Tibial artery (tissue), 4 donors: ENCODE results near the gene KREMEN2.

Source experiments
- DNase-seq, 2 donors: peaks; one replicate each; pipeline ENCODE4 v3.0.0-alpha.2; 2019
- H3K27ac ChIP-seq, 2 donors: fragments of 200-600 bp; sonication (generic) in 1 of 2; 1 replicate in 1 of 2; 2 replicates in 1 of 2; pipeline ENCODE4 v1.5.1; 2018 to 2019; ENCODE audit warnings: mild to moderate bottlenecking in 1 of 2
- H3K27me3 ChIP-seq, 2 donors: fragments of 200-600 bp; sonication (generic) in 1 of 2; one replicate each; pipeline versions ENCODE4 v1.5.1 to v1.6.0; 2016 to 2019
- H3K36me3 ChIP-seq, 3 donors: fragments of 200-600 bp; sonication (generic) in 2 of 3; one replicate each; pipeline ENCODE4 v1.5.1; 2016 to 2019; ENCODE audit warnings: mild to moderate bottlenecking in 2 of 3
- H3K4me1 ChIP-seq, 4 donors: fragments of 200-600 bp; sonication (generic) in 2 of 4; 1 replicate in 3 of 4; 2 replicates in 1 of 4; pipeline ENCODE4 v1.5.1; 2016 to 2019
- H3K4me3 ChIP-seq, 2 donors: fragments of 200-600 bp; sonication (generic) in 1 of 2; 1 replicate in 1 of 2; 2 replicates in 1 of 2; pipeline ENCODE4 v1.5.1; 2018 to 2019; ENCODE audit warnings: mild to moderate bottlenecking in 2 of 2
- H3K9me3 ChIP-seq, 3 donors: fragments of 200-600 bp; sonication (generic) in 1 of 3; one replicate each; pipeline ENCODE4 v1.5.1; 2016 to 2019
- CTCF ChIP-seq, 2 experiments: fragments of 200-600 bp in 1 of 2; fragments of 450-650 bp in 1 of 2; IDR thresholded peaks; one replicate each; pipeline ENCODE4 v1.5.1; 2017 to 2019; ENCODE audit warnings: antibody characterized with exemption in 2 of 2, mild to moderate bottlenecking in 1 of 2, moderate library complexity in 1 of 2
- intact Hi-C: fragments of 100-400 bp; cut with DNase I; formaldehyde crosslinking; loops from one replicate; pipeline ENCODE4 v1.15.0; 2023; ENCODE audit warnings: low total_unique reads

KREMEN2 gene

GRCh38 chr16:2963723-2964474 lies at the start of gene KREMEN2:
TSS of gene KREMEN2 (plus strand) at chr16:2964275. CDS start at chr16:2964521, 246 bp downstream.
- intact Hi-C loops = no loop called here
- Histone ChIP-seq H3K36me3 (no peaks in the 10 kb centered on the region), H3K4me3 (peak within 1 kb of the TSS in 1 of 2 donors; percentile 24), H3K4me1 (peaks cover 8 to 60% (median 43%) of the 10 kb centered on the region in 4 donors), H3K9me3 (no peaks in the 10 kb centered on the region), H3K27ac (no peak within 1 kb of the TSS), H3K27me3 (peaks cover 18 to 96% of the 10 kb centered on the region in 2 donors)
- no peak for DNase-seq
- TF ChIP-seq CTCF (IDR thresholded peaks at IDR 0.05) = no peak

- Histone ChIP-seq H3K4me3 (no peak overlapping the region), H3K27me3 (no peaks in the 10 kb centered on the region), H3K9me3 (no peaks in the 10 kb centered on the region), H3K27ac (no peak overlapping the region), H3K4me1 (peaks cover 0 to 30% (median 18%) of the 10 kb centered on the region in 4 donors), H3K36me3 (peaks cover 19 to 40% (median 23%) of the 10 kb centered on the region in 3 donors)
- intact Hi-C loops = no loop called here
- no peak for DNase-seq
- no peak for TF ChIP-seq CTCF (IDR thresholded peaks at IDR 0.05)
Measured at GRCh38 chr16:2915196-2915929, 48.7 kb upstream of the KREMEN2 start.

- Histone ChIP-seq H3K36me3 (peaks cover 12 to 59% (median 20%) of the 10 kb centered on the region in 3 donors), H3K4me3 (no peak overlapping the region), H3K4me1 (peaks cover 0 to 14% (median 4%) of the 10 kb centered on the region in 4 donors), H3K27me3 (no peaks in the 10 kb centered on the region), H3K9me3 (no peaks in the 10 kb centered on the region), H3K27ac (peak overlapping the region; percentile 69 to 80)
- peak; percentile 65 to 89 for DNase-seq
- TF ChIP-seq CTCF (IDR thresholded peaks at IDR 0.05) = peak; percentile 90 to 98
- intact Hi-C loops = loop anchor here (2.0 kb wide), 1 partner anchor 45 kb away; no protein-coding TSS in a partner anchor
Measured at GRCh38 chr16:2919511-2920255, 44.4 kb upstream of the KREMEN2 start.

GRCh38 chr16:2923481-2923880 lies 40.6 kb upstream of the KREMEN2 start:
- Histone ChIP-seq H3K27me3 (no peaks in the 10 kb centered on the region), H3K36me3 (peaks cover 0 to 27% (median 8%) of the 10 kb centered on the region in 3 donors), H3K4me1 (peaks cover 0 to 32% (median 10%) of the 10 kb centered on the region in 4 donors), H3K4me3 (no peak overlapping the region), H3K27ac (no peak overlapping the region), H3K9me3 (no peaks in the 10 kb centered on the region)
- TF ChIP-seq CTCF (IDR thresholded peaks at IDR 0.05) = no peak
- intact Hi-C loops = no loop called here
- no peak for DNase-seq
